ENCODE data around the gene DNAH10. TPM values are rescaled to one million over a fixed set of nuclear protein-coding genes. Genes with fewer than 3 reads are reported as not detected.

DNAH10 gene
- total and polyA plus RNA-seq, 2 of the 13 experiments (the other 11 are each of a cell fraction or from before 2014, with no cell fraction given): 0.01 to 0.02 TPM

DNA sequence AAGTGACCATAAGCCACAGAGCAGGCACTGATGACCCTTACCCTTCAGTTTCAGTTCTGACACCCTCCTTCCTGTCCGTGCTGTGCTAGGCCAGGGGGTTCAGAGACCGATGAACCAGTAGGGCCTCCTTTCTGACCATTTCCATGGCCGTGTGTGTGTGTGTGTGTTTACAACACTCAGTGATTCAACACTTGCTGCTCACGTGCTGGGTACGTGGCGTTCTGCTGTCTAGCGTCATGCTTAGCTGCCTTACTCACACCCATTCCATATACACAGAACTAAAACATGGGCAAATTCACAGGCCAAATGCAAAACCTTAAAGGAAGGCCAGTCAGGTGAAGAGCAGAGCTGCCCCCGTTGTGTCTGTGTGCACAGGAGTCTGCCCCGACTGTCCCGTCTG is 67.5 kb downstream of the DNAH10 start (continued):
- TF ChIP-seq ZNF556 (CRISPR knock-in tag; IDR thresholded peaks at IDR 0.05; ENCODE audit: borderline replicate concordance) (peak; percentile 75; the same call in 1 of the 2 replicates), ZBTB10 (CRISPR knock-in tag; IDR thresholded peaks at IDR 0.05; ENCODE audit: borderline replicate concordance) (no peak), ATF7 (IDR thresholded peaks at IDR 0.05) (no peak), ATF7 (CRISPR knock-in tag; IDR thresholded peaks at IDR 0.05) (0 out of 2 replicates have a peak, but pooled peaks have one; percentile 41), GABPA (IDR thresholded peaks at IDR 0.05; ENCODE audit: low read depth, low read length) (no peak), GABPA (CRISPR knock-in tag; IDR thresholded peaks at IDR 0.05; ENCODE audit: low read depth) (peak; percentile 39; the same call in 1 of the 2 replicates), ZNF574 (CRISPR knock-in tag; IDR thresholded peaks at IDR 0.05) (peak; percentile 38; the same call in 1 of the 2 replicates), HHEX (CRISPR knock-in tag; IDR thresholded peaks at IDR 0.05) (peak; percentile 64; the same call in 1 of the 2 replicates), ZNF18 (CRISPR knock-in tag; IDR thresholded peaks at IDR 0.05; ENCODE audit: insufficient replicate concordance) (peak; percentile 99), IRF1 (CRISPR knock-in tag; IDR thresholded peaks at IDR 0.05; ENCODE audit: low read depth) (peak; percentile 34; the same call in 1 of the 2 replicates), GABPB1 (CRISPR knock-in tag; IDR thresholded peaks at IDR 0.05) (peak; percentile 39; the same call in 1 of the 2 replicates), MIXL1 (CRISPR knock-in tag; IDR thresholded peaks at IDR 0.05) (no peak), ZNF766 (CRISPR knock-in tag; IDR thresholded peaks at IDR 0.05; ENCODE audit: borderline replicate concordance) (no peak)
- TF ChIP-seq, protein P1, sequence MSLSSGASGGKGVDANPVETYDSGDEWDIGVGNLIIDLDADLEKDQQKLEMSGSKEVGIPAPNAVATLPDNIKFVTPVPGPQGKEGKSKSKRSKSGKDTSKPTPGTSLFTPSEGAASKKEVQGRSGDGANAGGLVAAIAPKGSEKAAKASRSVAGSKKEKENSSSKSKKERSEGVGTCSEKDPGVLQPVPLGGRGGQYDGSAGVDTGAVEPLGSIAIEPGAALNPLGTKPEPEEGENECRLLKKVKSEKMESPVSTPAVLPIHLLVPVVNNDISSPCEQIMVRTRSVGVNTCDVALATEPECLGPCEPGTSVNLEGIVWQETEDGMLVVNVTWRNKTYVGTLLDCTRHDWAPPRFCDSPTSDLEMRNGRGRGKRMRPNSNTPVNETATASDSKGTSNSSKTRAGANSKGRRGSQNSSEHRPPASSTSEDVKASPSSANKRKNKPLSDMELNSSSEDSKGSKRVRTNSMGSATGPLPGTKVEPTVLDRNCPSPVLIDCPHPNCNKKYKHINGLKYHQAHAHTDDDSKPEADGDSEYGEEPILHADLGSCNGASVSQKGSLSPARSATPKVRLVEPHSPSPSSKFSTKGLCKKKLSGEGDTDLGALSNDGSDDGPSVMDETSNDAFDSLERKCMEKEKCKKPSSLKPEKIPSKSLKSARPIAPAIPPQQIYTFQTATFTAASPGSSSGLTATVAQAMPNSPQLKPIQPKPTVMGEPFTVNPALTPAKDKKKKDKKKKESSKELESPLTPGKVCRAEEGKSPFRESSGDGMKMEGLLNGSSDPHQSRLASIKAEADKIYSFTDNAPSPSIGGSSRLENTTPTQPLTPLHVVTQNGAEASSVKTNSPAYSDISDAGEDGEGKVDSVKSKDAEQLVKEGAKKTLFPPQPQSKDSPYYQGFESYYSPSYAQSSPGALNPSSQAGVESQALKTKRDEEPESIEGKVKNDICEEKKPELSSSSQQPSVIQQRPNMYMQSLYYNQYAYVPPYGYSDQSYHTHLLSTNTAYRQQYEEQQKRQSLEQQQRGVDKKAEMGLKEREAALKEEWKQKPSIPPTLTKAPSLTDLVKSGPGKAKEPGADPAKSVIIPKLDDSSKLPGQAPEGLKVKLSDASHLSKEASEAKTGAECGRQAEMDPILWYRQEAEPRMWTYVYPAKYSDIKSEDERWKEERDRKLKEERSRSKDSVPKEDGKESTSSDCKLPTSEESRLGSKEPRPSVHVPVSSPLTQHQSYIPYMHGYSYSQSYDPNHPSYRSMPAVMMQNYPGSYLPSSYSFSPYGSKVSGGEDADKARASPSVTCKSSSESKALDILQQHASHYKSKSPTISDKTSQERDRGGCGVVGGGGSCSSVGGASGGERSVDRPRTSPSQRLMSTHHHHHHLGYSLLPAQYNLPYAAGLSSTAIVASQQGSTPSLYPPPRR (CRISPR knock-in tag; IDR thresholded peaks at IDR 0.05; ENCODE audit: borderline replicate concordance): 0 out of 2 replicates have a peak, but pooled peaks have one; percentile 46
- TF ChIP-seq, protein P2, sequence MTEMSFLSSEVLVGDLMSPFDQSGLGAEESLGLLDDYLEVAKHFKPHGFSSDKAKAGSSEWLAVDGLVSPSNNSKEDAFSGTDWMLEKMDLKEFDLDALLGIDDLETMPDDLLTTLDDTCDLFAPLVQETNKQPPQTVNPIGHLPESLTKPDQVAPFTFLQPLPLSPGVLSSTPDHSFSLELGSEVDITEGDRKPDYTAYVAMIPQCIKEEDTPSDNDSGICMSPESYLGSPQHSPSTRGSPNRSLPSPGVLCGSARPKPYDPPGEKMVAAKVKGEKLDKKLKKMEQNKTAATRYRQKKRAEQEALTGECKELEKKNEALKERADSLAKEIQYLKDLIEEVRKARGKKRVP (CRISPR knock-in tag; IDR thresholded peaks at IDR 0.05): peak in 1 of 2 experiments; percentile 67; a peak in 2 of 4 replicates
